Tibial artery (tissue), 4 donors: ENCODE results near the gene SPOCK3.
"Not testable (repeated sequence)": the region's sequence is repeated elsewhere in the genome, so short reads cannot be mapped to it uniquely, and the experiment has no call there.

Experiments
- DNase-seq, 2 donors: peaks; one replicate each; pipeline ENCODE4 v3.0.0-alpha.2; 2019
- H3K27ac ChIP-seq, 2 donors: fragments of 200-600 bp; sonication (generic) in 1 of 2; 1 replicate in 1 of 2; 2 replicates in 1 of 2; pipeline ENCODE4 v1.5.1; 2018 to 2019; ENCODE audit warnings: mild to moderate bottlenecking in 1 of 2
- H3K27me3 ChIP-seq, 2 donors: fragments of 200-600 bp; sonication (generic) in 1 of 2; one replicate each; pipeline versions ENCODE4 v1.5.1 to v1.6.0; 2016 to 2019
- H3K36me3 ChIP-seq, 3 donors: fragments of 200-600 bp; sonication (generic) in 2 of 3; one replicate each; pipeline ENCODE4 v1.5.1; 2016 to 2019; ENCODE audit warnings: mild to moderate bottlenecking in 2 of 3
- H3K4me1 ChIP-seq, 4 donors: fragments of 200-600 bp; sonication (generic) in 2 of 4; 1 replicate in 3 of 4; 2 replicates in 1 of 4; pipeline ENCODE4 v1.5.1; 2016 to 2019
- H3K4me3 ChIP-seq, 2 donors: fragments of 200-600 bp; sonication (generic) in 1 of 2; 1 replicate in 1 of 2; 2 replicates in 1 of 2; pipeline ENCODE4 v1.5.1; 2018 to 2019; ENCODE audit warnings: mild to moderate bottlenecking in 2 of 2
- H3K9me3 ChIP-seq, 3 donors: fragments of 200-600 bp; sonication (generic) in 1 of 3; one replicate each; pipeline ENCODE4 v1.5.1; 2016 to 2019
- intact Hi-C: fragments of 100-400 bp; cut with DNase I; formaldehyde crosslinking; loops from one replicate; pipeline ENCODE4 v1.15.0; 2023; ENCODE audit warnings: low total_unique reads
- TF ChIP-seq, protein P1 (sequence below), 2 experiments: fragments of 200-600 bp in 1 of 2; fragments of 450-650 bp in 1 of 2; IDR thresholded peaks; one replicate each; pipeline ENCODE4 v1.5.1; 2017 to 2019; ENCODE audit warnings: antibody characterized with exemption in 2 of 2, mild to moderate bottlenecking in 1 of 2, moderate library complexity in 1 of 2

SPOCK3 gene

DNA sequence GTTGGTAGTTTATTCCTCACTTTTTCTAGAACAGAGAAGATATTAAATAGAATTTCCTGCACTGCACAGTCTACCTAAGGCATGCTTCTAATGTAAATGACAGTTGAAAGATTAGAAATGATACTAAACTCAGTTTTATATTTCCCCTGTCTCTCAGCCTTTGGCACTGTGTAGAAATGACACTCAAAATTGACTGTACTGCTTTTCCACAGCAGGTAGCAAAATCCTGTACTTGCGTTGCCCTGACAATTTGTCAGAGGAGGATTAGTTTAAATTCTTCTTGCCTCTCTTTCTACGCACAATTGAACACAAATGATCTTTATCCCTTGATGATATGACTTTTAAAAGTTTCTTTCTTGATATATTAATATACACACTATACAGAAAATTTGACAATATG is 347.6 kb downstream of the SPOCK3 start:
- Histone ChIP-seq H3K27me3 (no peaks in the 10 kb centered on the region), H3K4me1 (no peaks in the 10 kb centered on the region), H3K36me3 (no peaks in the 10 kb centered on the region), H3K9me3 (no peaks in the 10 kb centered on the region), H3K27ac (no peak overlapping the region), H3K4me3 (no peak overlapping the region)
- no peak for DNase-seq
- intact Hi-C loops, result no loop called here
- TF ChIP-seq, protein P1, sequence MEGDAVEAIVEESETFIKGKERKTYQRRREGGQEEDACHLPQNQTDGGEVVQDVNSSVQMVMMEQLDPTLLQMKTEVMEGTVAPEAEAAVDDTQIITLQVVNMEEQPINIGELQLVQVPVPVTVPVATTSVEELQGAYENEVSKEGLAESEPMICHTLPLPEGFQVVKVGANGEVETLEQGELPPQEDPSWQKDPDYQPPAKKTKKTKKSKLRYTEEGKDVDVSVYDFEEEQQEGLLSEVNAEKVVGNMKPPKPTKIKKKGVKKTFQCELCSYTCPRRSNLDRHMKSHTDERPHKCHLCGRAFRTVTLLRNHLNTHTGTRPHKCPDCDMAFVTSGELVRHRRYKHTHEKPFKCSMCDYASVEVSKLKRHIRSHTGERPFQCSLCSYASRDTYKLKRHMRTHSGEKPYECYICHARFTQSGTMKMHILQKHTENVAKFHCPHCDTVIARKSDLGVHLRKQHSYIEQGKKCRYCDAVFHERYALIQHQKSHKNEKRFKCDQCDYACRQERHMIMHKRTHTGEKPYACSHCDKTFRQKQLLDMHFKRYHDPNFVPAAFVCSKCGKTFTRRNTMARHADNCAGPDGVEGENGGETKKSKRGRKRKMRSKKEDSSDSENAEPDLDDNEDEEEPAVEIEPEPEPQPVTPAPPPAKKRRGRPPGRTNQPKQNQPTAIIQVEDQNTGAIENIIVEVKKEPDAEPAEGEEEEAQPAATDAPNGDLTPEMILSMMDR (IDR thresholded peaks at IDR 0.05), result no peak

DNA sequence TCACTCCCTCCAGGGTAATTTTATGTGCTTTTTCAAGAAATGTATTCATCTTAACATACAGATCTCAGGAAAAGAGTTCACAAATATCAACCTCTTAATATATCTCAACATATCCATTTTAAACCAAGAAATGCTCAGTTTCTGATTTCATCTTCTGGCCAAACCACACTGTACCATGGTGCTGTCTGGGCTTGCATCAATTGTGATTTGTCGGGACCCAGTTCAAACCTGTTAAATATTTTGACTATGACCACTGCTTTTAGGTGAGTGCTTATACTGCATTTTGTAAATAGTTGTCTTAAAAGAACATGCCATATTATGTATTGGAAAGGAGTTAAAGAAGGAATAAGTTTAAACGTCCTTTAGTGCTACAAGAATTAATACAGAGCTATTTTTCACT is 352.1 kb downstream of the SPOCK3 start:
- no peaks in the 10 kb centered on the region for H3K4me1 ChIP-seq
- intact Hi-C loops, result no loop called here
- H3K4me3 ChIP-seq, result no peak overlapping the region
- no peaks in the 10 kb centered on the region for H3K36me3 ChIP-seq
- TF ChIP-seq, protein P1 (IDR thresholded peaks at IDR 0.05), result no peak
- H3K27ac ChIP-seq, result no peak overlapping the region
- no peak for DNase-seq
- H3K9me3 ChIP-seq, result no peaks in the 10 kb centered on the region
- no peaks in the 10 kb centered on the region for H3K27me3 ChIP-seq

DNA sequence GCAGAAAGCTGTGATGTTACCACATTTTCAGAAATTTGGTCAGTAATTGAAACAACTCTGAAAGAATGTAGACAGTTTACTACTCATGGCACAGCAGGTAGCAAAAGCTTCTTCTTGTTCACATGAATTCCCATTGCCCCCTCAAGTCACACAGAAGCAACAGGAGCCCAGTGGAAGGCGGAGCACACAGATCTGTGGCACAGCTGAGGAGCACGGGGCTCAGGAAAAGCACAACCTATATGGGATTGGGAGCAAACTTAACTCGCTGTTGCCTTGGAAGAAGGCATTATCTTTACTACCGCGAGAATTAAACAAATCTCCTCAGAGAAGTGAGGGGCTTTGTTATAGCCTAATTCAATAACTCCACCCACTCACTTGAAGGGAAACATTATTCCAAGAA is 358.5 kb downstream of the SPOCK3 start:
- Histone ChIP-seq H3K27me3 (no peaks in the 10 kb centered on the region), H3K27ac (no peak overlapping the region), H3K36me3 (no peaks in the 10 kb centered on the region), H3K4me3 (no peak overlapping the region), H3K4me1 (no peaks in the 10 kb centered on the region), H3K9me3 (no peaks in the 10 kb centered on the region)
- intact Hi-C loops, result no loop called here
- no peak for DNase-seq
- TF ChIP-seq, protein P1 (IDR thresholded peaks at IDR 0.05), result no peak

DNA sequence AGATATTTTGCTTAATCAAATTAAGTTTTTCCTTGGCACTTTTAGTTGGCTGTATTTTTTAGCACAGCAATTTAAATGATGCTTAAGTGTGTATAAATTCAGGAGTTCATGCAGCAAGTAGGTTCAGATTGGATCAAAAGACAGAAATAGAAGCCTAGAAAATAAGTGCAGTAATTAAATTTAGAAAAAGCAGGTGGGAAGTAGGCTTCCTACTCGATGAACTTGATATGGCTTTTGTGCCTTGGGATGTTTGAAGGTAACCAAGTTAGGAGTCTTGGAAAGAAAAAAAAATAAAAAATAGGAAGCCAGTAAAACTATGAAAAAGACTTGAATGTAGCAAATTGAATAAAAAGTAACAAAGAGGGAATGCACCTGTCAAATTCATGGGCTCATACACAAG is 372.3 kb downstream of the SPOCK3 start:
- H3K4me1 ChIP-seq, result no peaks in the 10 kb centered on the region
- no peaks in the 10 kb centered on the region for H3K27me3 ChIP-seq
- DNase-seq, result no peak
- H3K27ac ChIP-seq, result no peak overlapping the region
- TF ChIP-seq, protein P1 (IDR thresholded peaks at IDR 0.05), result no peak
- no peak overlapping the region for H3K4me3 ChIP-seq
- H3K36me3 ChIP-seq, result no peaks in the 10 kb centered on the region
- intact Hi-C loops, result no loop called here
- H3K9me3 ChIP-seq, result no peaks in the 10 kb centered on the region

DNA sequence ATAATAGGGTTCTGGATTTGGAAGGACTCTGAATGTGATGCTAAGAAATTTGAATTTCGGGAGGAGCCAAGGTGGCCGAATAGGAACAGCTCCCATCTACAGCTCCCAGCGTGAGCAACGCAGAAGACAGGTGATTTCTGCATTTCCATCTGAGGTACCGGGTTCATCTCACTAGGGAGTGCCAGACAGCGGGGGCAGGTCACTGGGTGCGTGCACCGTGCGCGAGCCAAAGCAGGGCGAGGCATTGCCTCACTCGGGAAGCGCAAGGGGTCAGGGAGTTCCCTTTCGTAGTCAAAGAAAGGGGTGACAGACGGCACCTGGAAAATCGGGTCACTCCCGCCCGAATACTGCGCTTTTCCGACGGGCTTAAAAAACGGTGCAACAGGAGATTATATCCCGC is 383.9 kb downstream of the SPOCK3 start:
- H3K27ac ChIP-seq, H3K9me3 ChIP-seq, H3K27me3 ChIP-seq, H3K4me1 ChIP-seq, H3K36me3 ChIP-seq, intact Hi-C loops, H3K4me3 ChIP-seq, DNase-seq: not testable (repeated sequence)

DNA sequence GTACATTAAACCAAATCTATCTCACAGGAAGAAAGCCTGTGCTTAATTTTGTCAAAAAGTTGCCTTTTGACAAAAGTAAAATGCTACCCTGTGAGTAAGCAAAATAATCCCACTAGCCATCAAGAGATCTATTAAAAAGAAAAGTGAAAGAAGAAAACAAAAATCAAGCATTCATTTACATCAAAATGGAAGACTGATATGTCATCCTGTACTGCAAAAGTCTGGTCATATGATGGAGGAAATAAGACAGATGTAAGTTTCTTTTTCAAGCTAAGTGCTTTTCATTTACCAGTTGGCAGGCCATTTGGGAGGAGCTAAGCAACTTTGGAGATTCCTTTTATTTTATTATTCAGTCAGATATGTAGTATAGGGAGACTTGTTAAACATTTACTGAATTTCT is 387.4 kb downstream of the SPOCK3 start:
- peaks cover 0 to 6% (median 0%) of the 10 kb centered on the region in 3 donors for H3K9me3 ChIP-seq
- no peak for DNase-seq
- intact Hi-C loops, result no loop called here
- H3K27ac ChIP-seq, result no peak overlapping the region
- no peaks in the 10 kb centered on the region for H3K27me3 ChIP-seq
- H3K36me3 ChIP-seq, result no peaks in the 10 kb centered on the region
- H3K4me1 ChIP-seq, result no peaks in the 10 kb centered on the region
- no peak overlapping the region for H3K4me3 ChIP-seq
- TF ChIP-seq, protein P1 (IDR thresholded peaks at IDR 0.05), result no peak
